Thoracic aorta (tissue), 2 donors: ENCODE measurements around the gene CDK6. TPM values are rescaled to one million over a fixed set of nuclear protein-coding genes. Genes with fewer than 3 reads are reported as not detected.
"Not testable (repeated sequence)": the region's sequence is repeated elsewhere in the genome, so short reads cannot be mapped to it uniquely, and the experiment has no call there.

Experiments
- ATAC-seq: fragments of 150-250 bp; one replicate; pipeline ENCODE4 v1.8.0; 2017; ENCODE audit warnings: low read depth; ENCODE audit not compliant: insufficient number of reproducible peaks, low FRiP score
- DNase-seq: peaks from one replicate; pipeline ENCODE4 v3.0.0-alpha.2; 2020; ENCODE audit warnings: low spot score
- H3K27ac ChIP-seq, 2 donors: fragments of 200-600 bp; sonication (generic); 1 replicate in 1 of 2; 2 replicates in 1 of 2; pipeline ENCODE4 v1.5.1; 2016; ENCODE audit warnings: mild to moderate bottlenecking in 2 of 2, moderate library complexity in 2 of 2
- H3K27me3 ChIP-seq: fragments of 200-600 bp; sonication (generic); replicated peaks from 2 replicates; pipeline ENCODE4 v1.6.0; 2016; ENCODE audit warnings: mild to moderate bottlenecking; ENCODE audit not compliant: insufficient read depth
- H3K36me3 ChIP-seq: fragments of 200-600 bp; sonication (generic); one replicate; pipeline ENCODE4 v1.5.1; 2016
- H3K4me1 ChIP-seq, 2 donors: fragments of 200-600 bp; sonication (generic); 1 replicate in 1 of 2; 2 replicates in 1 of 2; pipeline versions ENCODE4 v1.5.1 to v1.6.0; 2016; ENCODE audit warnings: low read depth in 2 of 2, mild to moderate bottlenecking in 1 of 2; ENCODE audit not compliant: control insufficient read depth in 1 of 2
- H3K4me3 ChIP-seq: fragments of 200-600 bp; sonication (generic); 2 replicates; pipeline ENCODE4 v1.5.1; 2016; ENCODE audit warnings: mild to moderate bottlenecking
- H3K9me3 ChIP-seq: fragments of 200-600 bp; sonication (generic); 2 replicates; pipeline ENCODE4 v1.5.1; 2016
- total RNA-seq, 2 donors: library from RNA; depleted of rRNA; stranded (reverse); fragments of >200 nt; gene quantifications; one replicate each; pipeline versions ENCODE4 v1.1.0 to v1.2.3, GENCODE V29; 2016
- TF ChIP-seq, protein P1 (sequence below): fragments of 200-600 bp; sonication (generic); IDR thresholded peaks from one replicate; pipeline ENCODE4 v1.5.1; 2019; ENCODE audit warnings: antibody characterized with exemption

CDK6 gene
- total RNA-seq, 2 donors from 2014 or later, result 25.5 to 31.8 TPM

DNA sequence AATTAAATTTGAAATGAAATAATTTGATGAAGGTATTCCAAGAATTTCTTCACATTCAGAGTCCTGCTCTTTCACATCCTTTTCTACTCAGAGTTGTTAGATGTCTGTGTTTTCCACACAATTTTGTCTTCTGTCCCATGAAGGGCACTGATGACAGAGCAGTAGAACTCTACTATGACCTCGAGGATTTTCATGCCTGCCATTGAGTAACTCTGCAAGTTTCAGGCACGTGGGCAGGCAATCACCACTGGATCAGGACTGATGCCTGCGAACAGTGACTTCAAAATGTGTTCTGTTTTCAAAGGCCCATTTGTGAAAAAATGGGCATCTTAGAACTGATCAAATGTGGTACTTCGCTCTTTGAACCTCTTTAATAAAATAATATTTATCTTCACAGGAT is 91.1 kb downstream of the CDK6 start:
- H3K9me3 ChIP-seq, result no peaks in the 10 kb centered on the region
- no peak for ATAC-seq
- no peak overlapping the region for H3K27ac ChIP-seq
- H3K36me3 ChIP-seq, result no peaks in the 10 kb centered on the region
- TF ChIP-seq, protein P1, sequence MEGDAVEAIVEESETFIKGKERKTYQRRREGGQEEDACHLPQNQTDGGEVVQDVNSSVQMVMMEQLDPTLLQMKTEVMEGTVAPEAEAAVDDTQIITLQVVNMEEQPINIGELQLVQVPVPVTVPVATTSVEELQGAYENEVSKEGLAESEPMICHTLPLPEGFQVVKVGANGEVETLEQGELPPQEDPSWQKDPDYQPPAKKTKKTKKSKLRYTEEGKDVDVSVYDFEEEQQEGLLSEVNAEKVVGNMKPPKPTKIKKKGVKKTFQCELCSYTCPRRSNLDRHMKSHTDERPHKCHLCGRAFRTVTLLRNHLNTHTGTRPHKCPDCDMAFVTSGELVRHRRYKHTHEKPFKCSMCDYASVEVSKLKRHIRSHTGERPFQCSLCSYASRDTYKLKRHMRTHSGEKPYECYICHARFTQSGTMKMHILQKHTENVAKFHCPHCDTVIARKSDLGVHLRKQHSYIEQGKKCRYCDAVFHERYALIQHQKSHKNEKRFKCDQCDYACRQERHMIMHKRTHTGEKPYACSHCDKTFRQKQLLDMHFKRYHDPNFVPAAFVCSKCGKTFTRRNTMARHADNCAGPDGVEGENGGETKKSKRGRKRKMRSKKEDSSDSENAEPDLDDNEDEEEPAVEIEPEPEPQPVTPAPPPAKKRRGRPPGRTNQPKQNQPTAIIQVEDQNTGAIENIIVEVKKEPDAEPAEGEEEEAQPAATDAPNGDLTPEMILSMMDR, result no peak
- peaks cover 10 to 17% of the 10 kb centered on the region in 2 donors for H3K4me1 ChIP-seq
- no peak for DNase-seq
- no peaks in the 10 kb centered on the region for H3K27me3 ChIP-seq
- no peak overlapping the region for H3K4me3 ChIP-seq

DNA sequence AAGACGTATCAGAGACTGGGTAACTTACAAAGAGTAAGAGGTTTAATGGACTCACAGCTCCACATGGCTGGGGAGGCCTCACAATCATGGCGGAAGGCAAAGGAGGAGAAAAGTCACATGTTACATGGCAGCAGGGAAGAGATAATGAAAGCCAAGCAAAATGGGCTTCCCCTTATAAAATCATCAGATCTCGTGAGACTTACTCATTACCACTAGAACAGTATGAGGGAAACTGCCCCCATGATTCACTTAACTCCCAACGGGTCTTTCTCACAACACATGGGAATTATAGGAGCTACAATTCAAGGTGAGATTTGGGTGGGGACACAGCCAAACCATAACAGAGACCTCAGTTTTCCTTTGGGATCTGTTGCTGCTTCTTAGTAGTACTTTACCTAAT is 92.2 kb downstream of the CDK6 start:
- H3K36me3 ChIP-seq, H3K27ac ChIP-seq, ATAC-seq, H3K4me3 ChIP-seq, H3K9me3 ChIP-seq, DNase-seq, H3K27me3 ChIP-seq: not testable (repeated sequence)
- H3K4me1 ChIP-seq, result peaks cover 10 to 18% of the 10 kb centered on the region in 2 donors

DNA sequence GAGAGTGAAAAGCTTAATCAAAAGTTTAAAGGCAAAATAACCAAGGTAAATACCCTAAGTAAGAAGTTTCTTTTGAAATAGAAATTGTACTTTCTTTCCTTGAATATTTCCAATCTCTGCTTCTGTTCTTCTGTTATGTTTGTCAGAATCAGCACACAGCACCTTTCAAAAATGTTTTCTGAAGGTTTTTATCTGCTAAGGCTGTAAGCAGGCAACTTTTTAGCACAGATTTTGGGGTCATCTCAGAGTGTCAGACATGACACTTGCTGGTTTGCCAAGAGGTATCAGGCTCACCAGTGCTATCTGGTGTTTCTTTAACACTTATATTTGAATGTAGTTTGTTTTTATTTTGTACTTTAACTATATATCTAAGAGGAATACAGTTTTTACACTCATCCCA is 94.2 kb downstream of the CDK6 start:
- Histone ChIP-seq H3K27ac (no peak overlapping the region), H3K27me3 (no peaks in the 10 kb centered on the region), H3K36me3 (no peaks in the 10 kb centered on the region), H3K4me1 (peaks cover 10 to 18% of the 10 kb centered on the region in 2 donors), H3K4me3 (no peak overlapping the region), H3K9me3 (no peaks in the 10 kb centered on the region)
- TF ChIP-seq, protein P1, result no peak
- ATAC-seq (no peak), DNase-seq (no peak)

DNA sequence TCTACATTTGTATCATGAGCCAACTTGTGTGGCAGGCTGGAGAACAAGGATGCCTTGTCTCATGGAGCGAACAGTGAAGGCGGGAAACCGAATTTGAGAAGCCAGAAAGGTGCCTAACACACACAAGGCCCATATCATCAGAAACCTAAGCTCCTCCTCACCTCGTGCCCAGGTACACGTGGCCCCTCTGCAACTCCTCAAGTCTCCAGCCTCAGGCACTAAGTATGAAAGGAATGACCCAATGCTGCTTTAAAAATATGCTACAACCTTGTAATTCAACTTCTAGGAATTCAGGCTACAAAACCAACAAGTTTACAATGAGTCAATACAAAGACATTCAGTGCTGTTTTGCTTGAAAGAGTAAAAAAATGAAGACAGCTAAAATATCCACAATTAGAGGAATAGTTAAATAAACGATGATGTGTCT is 95.7 kb downstream of the CDK6 start:
- H3K4me3 ChIP-seq, result no peak overlapping the region

DNA sequence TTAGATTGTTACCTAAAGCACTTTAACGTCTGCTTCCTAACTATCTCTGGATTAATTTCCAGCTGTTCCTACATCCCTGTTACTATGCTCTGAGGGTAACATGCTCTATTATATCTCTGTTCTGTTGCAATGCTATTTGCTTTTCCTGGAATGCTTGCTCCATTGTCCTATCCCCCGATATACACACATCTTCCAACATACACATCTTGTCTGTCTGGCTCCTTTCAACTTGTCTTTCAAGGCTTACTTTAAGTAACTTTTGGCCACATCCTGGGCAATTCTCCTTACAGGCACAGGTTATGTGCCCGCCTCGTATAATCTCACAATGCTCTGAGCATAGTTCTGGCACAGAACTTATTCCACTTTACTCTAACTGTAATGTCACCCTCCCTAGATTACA is 96.2 kb downstream of the CDK6 start:
- DNase-seq, result no peak

More for the DNA sequence above, 95.7 kb downstream of the CDK6 start:
- DNase-seq (no peak), ATAC-seq (no peak)
- H3K27me3 ChIP-seq, result no peaks in the 10 kb centered on the region
- no peak overlapping the region for H3K27ac ChIP-seq
- TF ChIP-seq, protein P1, result no peak
- H3K9me3 ChIP-seq, result no peaks in the 10 kb centered on the region
- H3K4me1 ChIP-seq, result peaks cover 10 to 18% of the 10 kb centered on the region in 2 donors
- H3K36me3 ChIP-seq, result no peaks in the 10 kb centered on the region

DNA sequence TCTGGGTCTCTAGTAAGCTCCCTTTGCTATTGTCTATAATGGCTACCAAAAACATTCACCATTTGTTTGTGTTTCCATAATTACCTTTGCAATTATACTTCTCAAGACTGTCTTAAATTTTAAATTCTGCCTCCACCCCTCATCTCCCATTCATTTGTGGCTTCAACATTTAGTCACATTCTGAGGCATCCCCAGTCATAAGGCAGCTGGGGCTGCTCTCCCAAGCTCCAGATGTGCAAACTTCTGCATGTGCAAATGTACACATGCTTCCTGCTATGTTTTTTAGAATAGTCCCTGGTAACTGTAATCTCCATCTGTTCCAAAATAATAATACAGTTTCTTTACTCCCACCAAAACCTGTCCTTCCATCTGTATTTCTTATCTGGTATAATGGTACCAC is 97.3 kb downstream of the CDK6 start:
- no peak overlapping the region for H3K4me3 ChIP-seq
- H3K4me1 ChIP-seq, result peaks cover 10 to 18% of the 10 kb centered on the region in 2 donors
- H3K36me3 ChIP-seq, result no peaks in the 10 kb centered on the region
- TF ChIP-seq, protein P1, result no peak
- H3K27ac ChIP-seq, result no peak overlapping the region
- no peak for DNase-seq
- no peaks in the 10 kb centered on the region for H3K27me3 ChIP-seq
- H3K9me3 ChIP-seq, result no peaks in the 10 kb centered on the region
- no peak for ATAC-seq

More for the DNA sequence above, 96.2 kb downstream of the CDK6 start:
- no peak overlapping the region for H3K4me3 ChIP-seq
- H3K9me3 ChIP-seq, result no peaks in the 10 kb centered on the region
- no peak for ATAC-seq
- H3K27ac ChIP-seq, result no peak overlapping the region
- TF ChIP-seq, protein P1, result no peak
- H3K27me3 ChIP-seq, result no peaks in the 10 kb centered on the region
- no peaks in the 10 kb centered on the region for H3K36me3 ChIP-seq
- peaks cover 10 to 18% of the 10 kb centered on the region in 2 donors for H3K4me1 ChIP-seq
